ENCODE results near the gene BACH2.
"Not testable (repeated sequence)": the region's sequence is repeated elsewhere in the genome, so short reads cannot be mapped to it uniquely, and the experiment has no call there.

The BACH2 gene

GRCh38 chr6:89986650-89987074, 310.0 kb downstream of the BACH2 start:
- DNase-seq, result no peak

GRCh38 chr6:89985751-89986493, 310.7 kb downstream of the BACH2 start:
- DNase-seq, result no peak

GRCh38 chr6:89984926-89985750, 311.5 kb downstream of the BACH2 start:
- DNase-seq, result no peak

- DNase-seq, result no peak
Observed at GRCh38 chr6:89980353-89980752, 316.3 kb downstream of the BACH2 start.

- no peak for DNase-seq
Observed at GRCh38 chr6:89979481-89980119, 317.0 kb downstream of the BACH2 start.

- DNase-seq, result no peak
Observed at GRCh38 chr6:89978749-89979145, 317.9 kb downstream of the BACH2 start.

GRCh38 chr6:89977808-89978748, 318.6 kb downstream of the BACH2 start:
- no peak for DNase-seq

GRCh38 chr6:89976694-89977020, 320.0 kb downstream of the BACH2 start:
- no peak for DNase-seq

- DNase-seq, result no peak
Observed at GRCh38 chr6:89975991-89976693, 320.5 kb downstream of the BACH2 start.

GRCh38 chr6:89975366-89975765, 321.3 kb downstream of the BACH2 start:
- DNase-seq, result no peak

GRCh38 chr6:89974834-89975233, 321.8 kb downstream of the BACH2 start:
- DNase-seq, result no peak

GRCh38 chr6:89972025-89972381, 324.6 kb downstream of the BACH2 start:
- no peak for DNase-seq

- DNase-seq, result not testable (repeated sequence)
Observed at GRCh38 chr6:89971338-89972024, 325.2 kb downstream of the BACH2 start.

- DNase-seq, result peak; percentile 8
Observed at GRCh38 chr6:89970609-89971337, 325.9 kb downstream of the BACH2 start.

GRCh38 chr6:89970072-89970471, 326.6 kb downstream of the BACH2 start:
- DNase-seq, result no peak

- DNase-seq, result no peak
Observed at GRCh38 chr6:89966913-89967312, 329.7 kb downstream of the BACH2 start.

- no peak for DNase-seq
Observed at GRCh38 chr6:89966228-89966544, 330.5 kb downstream of the BACH2 start.

GRCh38 chr6:89965441-89966227, 331.0 kb downstream of the BACH2 start:
- no peak for DNase-seq

- no peak for DNase-seq
Observed at GRCh38 chr6:89963391-89963790, 333.3 kb downstream of the BACH2 start.

- DNase-seq, result no peak
Observed at GRCh38 chr6:89961481-89961880, 335.2 kb downstream of the BACH2 start.
